ENCODE results near the gene ATP4A.

Gene ATP4A

DNA sequence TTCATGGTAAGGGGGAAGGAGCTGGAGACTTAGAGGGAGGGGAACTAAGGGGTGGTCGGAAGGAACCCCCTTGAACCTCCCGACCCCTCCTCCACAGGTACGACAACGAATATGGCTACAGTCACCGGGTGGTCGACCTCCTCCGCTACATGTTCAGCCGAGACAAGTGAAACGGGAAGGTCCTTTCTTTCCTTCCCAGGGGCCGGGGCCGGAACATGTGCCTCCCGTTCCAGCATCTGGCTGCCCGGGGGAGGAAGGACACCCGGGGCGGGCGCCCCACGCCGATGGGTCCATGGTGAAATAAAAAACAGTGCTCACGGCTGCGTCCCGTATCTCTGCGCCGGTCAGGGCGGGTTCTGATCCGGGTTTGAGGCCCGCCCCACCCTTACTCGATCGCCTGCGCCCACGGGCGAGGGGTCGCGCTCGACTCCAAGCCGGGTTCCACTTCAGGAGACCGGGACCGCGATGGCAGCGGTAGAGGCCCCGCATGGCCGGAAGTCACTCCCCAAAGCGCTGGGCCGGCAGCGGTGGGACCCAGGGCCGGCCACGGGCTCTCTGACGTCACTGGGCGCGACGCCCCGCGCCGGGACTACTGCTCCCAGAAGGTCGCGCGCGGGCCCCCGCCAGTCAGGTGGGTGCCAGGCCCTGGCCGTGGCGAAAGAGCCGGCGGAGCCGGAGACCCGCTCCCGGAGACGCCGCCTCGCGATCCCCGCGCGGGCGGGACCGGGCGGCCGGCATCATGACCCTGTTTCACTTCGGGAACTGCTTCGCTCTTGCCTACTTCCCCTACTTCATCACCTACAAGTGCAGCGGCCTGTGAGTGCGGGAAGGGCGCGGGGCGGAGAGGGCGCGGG lies 18.2 kb downstream of the ATP4A start, which contains the start of gene TMEM147:
TSS of gene TMEM147 (plus strand) at position 626 of the 854 bp plus-strand sequence. CDS start at position 740, 114 bp downstream.
- ChIA-PET POLR2A (ENCODE audit: low non-redundant PET) (no interaction called here), CTCF (interaction anchor here (1.7 kb wide), 1 partner anchor 35 kb away, joined by 4 read pairs; no protein-coding TSS in a partner anchor)
- peak; percentile 95 for DNase-seq (ENCODE audit: low spot score)
- TF ChIP-seq, protein P1, sequence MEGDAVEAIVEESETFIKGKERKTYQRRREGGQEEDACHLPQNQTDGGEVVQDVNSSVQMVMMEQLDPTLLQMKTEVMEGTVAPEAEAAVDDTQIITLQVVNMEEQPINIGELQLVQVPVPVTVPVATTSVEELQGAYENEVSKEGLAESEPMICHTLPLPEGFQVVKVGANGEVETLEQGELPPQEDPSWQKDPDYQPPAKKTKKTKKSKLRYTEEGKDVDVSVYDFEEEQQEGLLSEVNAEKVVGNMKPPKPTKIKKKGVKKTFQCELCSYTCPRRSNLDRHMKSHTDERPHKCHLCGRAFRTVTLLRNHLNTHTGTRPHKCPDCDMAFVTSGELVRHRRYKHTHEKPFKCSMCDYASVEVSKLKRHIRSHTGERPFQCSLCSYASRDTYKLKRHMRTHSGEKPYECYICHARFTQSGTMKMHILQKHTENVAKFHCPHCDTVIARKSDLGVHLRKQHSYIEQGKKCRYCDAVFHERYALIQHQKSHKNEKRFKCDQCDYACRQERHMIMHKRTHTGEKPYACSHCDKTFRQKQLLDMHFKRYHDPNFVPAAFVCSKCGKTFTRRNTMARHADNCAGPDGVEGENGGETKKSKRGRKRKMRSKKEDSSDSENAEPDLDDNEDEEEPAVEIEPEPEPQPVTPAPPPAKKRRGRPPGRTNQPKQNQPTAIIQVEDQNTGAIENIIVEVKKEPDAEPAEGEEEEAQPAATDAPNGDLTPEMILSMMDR (conservative IDR thresholded peaks at IDR 0.05; ENCODE audit: low read depth) = no peak
- peak within 1 kb of the TSS; percentile 71 for H3K27ac ChIP-seq

DNA sequence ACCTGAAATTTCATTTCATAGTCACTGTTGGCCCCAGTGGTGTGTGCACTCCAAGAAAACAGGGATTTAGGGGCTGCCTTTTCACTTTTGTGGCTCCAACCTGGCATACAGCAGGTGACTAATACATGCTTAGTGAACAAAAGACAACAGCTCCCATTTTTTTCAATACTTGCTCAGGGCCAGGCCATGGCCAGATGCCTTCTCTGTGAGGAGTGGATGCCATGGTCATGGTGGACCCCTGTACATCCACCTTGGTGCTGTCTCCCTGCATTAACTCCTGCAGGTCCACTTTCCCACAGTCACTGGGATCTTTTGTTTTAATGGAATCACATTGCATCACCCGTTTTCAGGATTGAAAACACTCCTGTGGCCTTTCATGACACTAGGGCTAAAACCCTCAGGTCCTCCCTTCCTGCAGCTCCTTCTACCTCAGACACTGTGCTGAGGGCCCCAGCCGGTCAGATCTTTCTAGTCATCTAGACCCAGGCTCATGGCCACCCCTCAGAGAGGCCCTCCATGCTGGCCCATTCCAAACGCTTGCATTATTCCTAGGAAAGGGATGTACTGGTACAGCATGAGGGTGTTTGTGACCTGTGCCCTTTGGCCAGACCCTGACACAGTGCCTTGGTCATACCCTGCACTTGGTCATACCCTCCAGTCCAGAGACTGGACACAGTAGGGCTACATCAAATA lies 19.2 kb downstream of the ATP4A start:
- TF ChIP-seq, protein P1 (conservative IDR thresholded peaks at IDR 0.05; ENCODE audit: low read depth) = no peak
- peak overlapping the region; percentile 71 for H3K27ac ChIP-seq
- ChIA-PET CTCF (interaction anchor here (0.5 to 1.7 kb wide), 3 partner anchors 11 to 190 kb away, joined by 4 read pairs; no protein-coding TSS in a partner anchor), POLR2A (ENCODE audit: low non-redundant PET) (no interaction called here)
- DNase-seq (ENCODE audit: low spot score) = no peak

DNA sequence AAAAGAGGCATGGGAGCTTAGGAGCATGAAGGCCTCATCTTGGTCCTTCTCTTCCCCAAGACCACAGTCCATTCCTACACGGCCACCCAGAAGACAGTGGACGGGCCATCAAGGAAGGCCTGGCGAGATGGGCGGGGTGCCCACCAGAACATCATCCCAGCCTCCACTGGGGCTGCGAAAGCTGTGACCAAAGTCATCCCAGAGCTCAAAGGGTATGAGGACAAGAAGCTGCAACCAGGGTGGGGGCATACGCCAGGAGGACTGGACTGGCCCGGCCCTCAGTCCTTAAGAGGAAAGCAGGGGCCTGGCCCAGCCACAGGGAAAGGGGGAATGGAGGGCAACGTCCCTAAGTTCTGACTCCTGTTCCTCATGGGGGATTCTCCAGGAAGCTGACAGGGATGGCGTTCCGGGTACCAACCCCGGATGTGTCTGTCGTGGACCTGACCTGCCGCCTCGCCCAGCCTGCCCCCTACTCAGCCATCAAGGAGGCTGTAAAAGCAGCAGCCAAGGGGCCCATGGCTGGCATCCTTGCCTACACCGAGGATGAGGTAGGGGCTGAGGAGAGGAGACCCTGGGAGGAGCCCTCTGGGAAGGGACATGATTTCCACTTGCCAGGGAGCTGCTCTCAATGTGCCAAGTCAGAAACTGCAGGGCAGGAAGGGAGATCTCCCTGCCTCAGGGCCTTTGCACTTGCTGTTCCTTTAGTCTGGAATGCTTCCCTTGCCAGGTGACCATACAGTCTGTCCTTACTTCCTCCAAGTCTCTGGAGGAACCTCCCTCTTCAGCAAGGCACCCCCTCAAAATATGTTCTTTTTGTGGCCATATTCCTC lies 20.0 kb downstream of the ATP4A start:
- CTCF ChIA-PET = interaction anchor here (0.5 to 1.7 kb wide), 4 partner anchors 12 to 189 kb away, joined by 3 to 4 read pairs (median 4); no protein-coding TSS in a partner anchor
- POLR2A ChIA-PET (ENCODE audit: low non-redundant PET) = interaction anchor here (0.7 kb wide), 1 partner anchor 69 kb away, joined by 3 read pairs; no protein-coding TSS in a partner anchor

DNA sequence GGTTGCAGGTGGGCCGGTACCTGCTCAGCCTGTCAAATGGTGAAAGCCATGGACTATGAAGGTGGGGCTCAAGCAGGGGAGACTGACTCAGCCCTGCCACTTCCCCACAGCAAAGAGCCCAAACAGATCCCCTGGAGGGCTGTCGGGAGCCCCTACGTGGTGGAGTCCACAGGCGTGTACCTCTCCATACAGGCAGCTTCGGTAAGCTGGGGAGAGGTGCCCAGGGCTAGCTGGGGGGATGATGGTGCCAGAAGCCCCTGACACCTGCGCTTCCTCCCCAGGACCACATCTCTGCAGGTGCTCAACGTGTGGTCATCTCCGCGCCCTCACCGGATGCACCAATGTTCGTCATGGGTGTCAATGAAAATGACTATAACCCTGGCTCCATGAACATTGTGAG lies 21.2 kb downstream of the ATP4A start:
- DNase-seq (ENCODE audit: low spot score) = no peak
- CTCF ChIA-PET = interaction anchor here (0.6 to 1.1 kb wide), 2 partner anchors 32 to 235 kb away, joined by 3 to 4 read pairs; no protein-coding TSS in a partner anchor
- no peak overlapping the region for H3K27ac ChIP-seq
- POLR2A ChIA-PET (ENCODE audit: low non-redundant PET) = no interaction called here
- TF ChIP-seq, protein P1 (conservative IDR thresholded peaks at IDR 0.05; ENCODE audit: low read depth) = no peak

More for the DNA sequence above, 20.0 kb downstream of the ATP4A start:
- peak overlapping the region; percentile 3; the same call in 1 of the 2 replicates for H3K27ac ChIP-seq
- TF ChIP-seq, protein P1 (conservative IDR thresholded peaks at IDR 0.05; ENCODE audit: low read depth) = no peak
- DNase-seq (ENCODE audit: low spot score) = no peak

DNA sequence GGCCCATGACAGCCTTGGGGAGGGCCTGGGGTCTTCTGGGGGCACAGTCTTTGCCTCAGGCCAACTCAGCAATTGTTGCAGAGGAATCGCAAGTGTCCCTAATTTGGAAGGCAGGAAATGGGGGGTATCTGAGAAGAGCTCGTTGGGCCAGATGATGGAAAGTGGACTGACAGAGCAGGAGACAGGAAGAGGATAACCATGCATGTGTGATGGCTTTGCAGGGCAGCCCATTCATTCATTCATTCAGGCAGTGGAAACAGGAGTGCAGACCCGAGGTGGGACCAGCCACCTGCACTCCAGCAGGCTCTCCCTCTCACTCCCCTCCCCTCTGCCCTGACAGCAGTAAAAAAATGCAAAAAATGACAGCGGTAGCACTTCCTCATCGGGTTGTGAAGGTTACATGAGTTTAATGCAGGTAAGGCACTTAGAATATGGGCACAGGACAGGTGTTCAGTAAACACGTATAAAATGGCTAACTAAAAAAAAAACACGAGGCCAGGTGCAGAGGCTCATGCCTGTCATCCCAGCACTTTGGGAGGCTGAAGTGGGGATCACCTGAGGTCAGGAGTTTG lies 23.0 kb downstream of the ATP4A start:
- DNase-seq (ENCODE audit: low spot score) = no peak
- POLR2A ChIA-PET (ENCODE audit: low non-redundant PET) = no interaction called here
- TF ChIP-seq, protein P1 (conservative IDR thresholded peaks at IDR 0.05; ENCODE audit: low read depth) = no peak
- no peak overlapping the region for H3K27ac ChIP-seq
- CTCF ChIA-PET = no interaction called here
